B cell (primary cell): ENCODE measurements around the gene TEX19.

Experiments
- EZH2 ChIP-seq: IDR thresholded peaks from 2 replicates; pipeline ENCODE4 v1.6.1; 2012; ENCODE audit warnings: borderline replicate concordance, low read depth, mild to moderate bottlenecking, moderate library complexity, low read length; ENCODE audit not compliant: insufficient read depth, poor library complexity, severe bottlenecking
- TF ChIP-seq, protein P1 (sequence below): fragments of 200-600 bp; IDR thresholded peaks from one replicate; pipeline ENCODE4 v1.8.0; 2022; ENCODE audit warnings: antibody characterized with exemption, mild to moderate bottlenecking

DNA sequence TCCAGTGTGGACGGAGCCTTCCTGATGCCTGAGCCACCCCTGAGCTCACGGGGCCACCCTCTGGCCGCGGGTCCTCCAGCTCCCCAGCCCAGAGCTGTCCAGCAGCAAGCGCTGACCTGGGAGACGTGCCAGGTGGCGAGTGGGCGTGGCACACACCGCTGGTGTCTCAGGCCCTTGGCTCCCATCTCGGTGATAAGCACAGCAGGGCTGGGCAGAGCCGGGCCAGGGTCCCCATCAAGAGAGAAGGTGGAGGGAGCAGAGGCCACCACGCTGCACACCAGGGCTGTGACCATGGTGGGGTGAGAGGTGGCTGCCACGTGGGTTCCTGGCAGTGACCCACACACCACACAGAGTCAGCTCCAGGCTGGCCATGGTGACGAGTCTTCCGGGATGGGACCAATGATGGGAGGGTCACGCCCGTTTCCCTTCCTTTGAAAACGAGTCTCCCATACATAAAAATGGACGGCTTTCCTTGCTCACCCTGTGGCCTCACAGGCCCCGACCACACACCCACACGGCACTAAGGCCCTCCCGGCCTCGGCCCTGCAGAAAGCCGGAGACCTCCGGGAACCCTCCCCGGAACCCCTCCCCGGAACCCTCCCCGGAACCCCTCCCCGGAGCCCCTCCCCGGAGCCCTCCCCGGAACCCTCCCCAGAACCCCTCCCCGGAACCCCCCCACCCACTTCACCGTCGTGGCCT lies 29.3 kb downstream of the TEX19 start:
- TF ChIP-seq, protein P1, sequence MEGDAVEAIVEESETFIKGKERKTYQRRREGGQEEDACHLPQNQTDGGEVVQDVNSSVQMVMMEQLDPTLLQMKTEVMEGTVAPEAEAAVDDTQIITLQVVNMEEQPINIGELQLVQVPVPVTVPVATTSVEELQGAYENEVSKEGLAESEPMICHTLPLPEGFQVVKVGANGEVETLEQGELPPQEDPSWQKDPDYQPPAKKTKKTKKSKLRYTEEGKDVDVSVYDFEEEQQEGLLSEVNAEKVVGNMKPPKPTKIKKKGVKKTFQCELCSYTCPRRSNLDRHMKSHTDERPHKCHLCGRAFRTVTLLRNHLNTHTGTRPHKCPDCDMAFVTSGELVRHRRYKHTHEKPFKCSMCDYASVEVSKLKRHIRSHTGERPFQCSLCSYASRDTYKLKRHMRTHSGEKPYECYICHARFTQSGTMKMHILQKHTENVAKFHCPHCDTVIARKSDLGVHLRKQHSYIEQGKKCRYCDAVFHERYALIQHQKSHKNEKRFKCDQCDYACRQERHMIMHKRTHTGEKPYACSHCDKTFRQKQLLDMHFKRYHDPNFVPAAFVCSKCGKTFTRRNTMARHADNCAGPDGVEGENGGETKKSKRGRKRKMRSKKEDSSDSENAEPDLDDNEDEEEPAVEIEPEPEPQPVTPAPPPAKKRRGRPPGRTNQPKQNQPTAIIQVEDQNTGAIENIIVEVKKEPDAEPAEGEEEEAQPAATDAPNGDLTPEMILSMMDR, result no peak
- TF ChIP-seq EZH2, result no peak
